ENCODE data around the gene SPATA18. TPM values are rescaled to one million over a fixed set of nuclear protein-coding genes. Genes with fewer than 3 reads are reported as not detected.

SPATA18 gene
- total and polyA plus RNA-seq, 2 of the 13 experiments (the other 11 are each of a cell fraction or from before 2014, with no cell fraction given): 5.7 to 13.2 TPM

- TF ChIP-seq ZNF800 (CRISPR knock-in tag; IDR thresholded peaks at IDR 0.05) (no peak), ZBTB4 (CRISPR knock-in tag; IDR thresholded peaks at IDR 0.05; ENCODE audit: borderline replicate concordance) (no peak), ZNF264 (CRISPR knock-in tag; IDR thresholded peaks at IDR 0.05) (no peak), FOXA3 (CRISPR knock-in tag; IDR thresholded peaks at IDR 0.05) (no peak), BCL3 (CRISPR knock-in tag; IDR thresholded peaks at IDR 0.05) (no peak), TRIM24 (CRISPR knock-in tag; IDR thresholded peaks at IDR 0.05) (no peak)
These were observed 18.5 kb downstream of the SPATA18 start (continued) for GRCh38 chr4:52069571-52069970.

All from HepG2 (cell line).